Measurements from ENCODE around the gene LYPD6B. TPM values are rescaled to one million over a fixed set of nuclear protein-coding genes. Genes with fewer than 3 reads are reported as not detected.

LYPD6B gene
- total RNA-seq, 1 experiment from 2014 or later: not detected

GRCh38 chr2:149119368-149119767, 80.9 kb downstream of the LYPD6B start:
- no peaks in the 10 kb centered on the region for H3K27me3 ChIP-seq (replicated peaks; ENCODE audit: insufficient read depth, low read depth, low read length, poor library complexity)
- POLR2A ChIA-PET (ENCODE audit: low non-redundant PET): no interaction called here
- CTCF ChIA-PET: no interaction called here

GRCh38 chr2:149122516-149122915, 84.0 kb downstream of the LYPD6B start:
- Histone ChIP-seq H3K4me1 (ENCODE audit: insufficient read depth, low read length, poor library complexity, severe bottlenecking) (no peaks in the 10 kb centered on the region), H3K4me3 (ENCODE audit: low read depth, low read length, poor library complexity, severe bottlenecking) (no peak overlapping the region), H3K36me3 (ENCODE audit: insufficient read depth, low read length, poor library complexity, severe bottlenecking) (no peaks in the 10 kb centered on the region), H3K27ac (ENCODE audit: low read depth, low read length, poor library complexity, severe bottlenecking) (no peak overlapping the region), H3K27me3 (replicated peaks; ENCODE audit: insufficient read depth, low read depth, low read length, poor library complexity) (no peaks in the 10 kb centered on the region), H3K9me3 (ENCODE audit: low read depth, low read length, poor library complexity, severe bottlenecking) (no peaks in the 10 kb centered on the region)
- TF ChIP-seq EZH2 (IDR thresholded peaks at IDR 0.05; ENCODE audit: borderline replicate concordance, low read depth, low read length, poor library complexity, severe bottlenecking) (no peak), CTCF (conservative IDR thresholded peaks at IDR 0.05; ENCODE audit: low read depth, low read length) (no peak)
- intact Hi-C loops (cut with micrococcal nuclease; ENCODE audit: unreplicated experiment): no loop called here
- no peak for DNase-seq (ENCODE audit: low spot score)
- POLR2A ChIA-PET (ENCODE audit: low non-redundant PET): no interaction called here
- BruUV-seq (replicated peaks): no TSS peak
- CTCF ChIA-PET: no interaction called here

More at GRCh38 chr2:149119368-149119767, 80.9 kb downstream of the LYPD6B start:
- Histone ChIP-seq H3K9me3 (ENCODE audit: low read depth, low read length, poor library complexity, severe bottlenecking) (no peaks in the 10 kb centered on the region), H3K4me3 (ENCODE audit: low read depth, low read length, poor library complexity, severe bottlenecking) (no peak overlapping the region), H3K36me3 (ENCODE audit: insufficient read depth, low read length, poor library complexity, severe bottlenecking) (no peaks in the 10 kb centered on the region), H3K4me1 (ENCODE audit: insufficient read depth, low read length, poor library complexity, severe bottlenecking) (no peaks in the 10 kb centered on the region), H3K27ac (ENCODE audit: low read depth, low read length, poor library complexity, severe bottlenecking) (no peak overlapping the region)
- no peak for TF ChIP-seq CTCF (conservative IDR thresholded peaks at IDR 0.05; ENCODE audit: low read depth, low read length)
- no peak for TF ChIP-seq EZH2 (IDR thresholded peaks at IDR 0.05; ENCODE audit: borderline replicate concordance, low read depth, low read length, poor library complexity, severe bottlenecking)
- no TSS peak for BruUV-seq (replicated peaks)
- DNase-seq (ENCODE audit: low spot score): no peak
- intact Hi-C loops (cut with micrococcal nuclease; ENCODE audit: unreplicated experiment): no loop called here

GRCh38 chr2:149125031-149125725, 86.7 kb downstream of the LYPD6B start:
- intact Hi-C loops (cut with micrococcal nuclease; ENCODE audit: unreplicated experiment): no loop called here

More at GRCh38 chr2:149125031-149125725, 86.7 kb downstream of the LYPD6B start:
- Histone ChIP-seq H3K4me3 (ENCODE audit: low read depth, low read length, poor library complexity, severe bottlenecking) (no peak overlapping the region), H3K27ac (ENCODE audit: low read depth, low read length, poor library complexity, severe bottlenecking) (no peak overlapping the region), H3K4me1 (ENCODE audit: insufficient read depth, low read length, poor library complexity, severe bottlenecking) (no peaks in the 10 kb centered on the region), H3K9me3 (ENCODE audit: low read depth, low read length, poor library complexity, severe bottlenecking) (no peaks in the 10 kb centered on the region), H3K36me3 (ENCODE audit: insufficient read depth, low read length, poor library complexity, severe bottlenecking) (no peaks in the 10 kb centered on the region), H3K27me3 (replicated peaks; ENCODE audit: insufficient read depth, low read depth, low read length, poor library complexity) (no peaks in the 10 kb centered on the region)
- CTCF ChIA-PET: no interaction called here
- DNase-seq (ENCODE audit: low spot score): no peak
- POLR2A ChIA-PET (ENCODE audit: low non-redundant PET): no interaction called here
- no peak for TF ChIP-seq EZH2 (IDR thresholded peaks at IDR 0.05; ENCODE audit: borderline replicate concordance, low read depth, low read length, poor library complexity, severe bottlenecking)
- TF ChIP-seq CTCF (conservative IDR thresholded peaks at IDR 0.05; ENCODE audit: low read depth, low read length): no peak
- BruUV-seq (replicated peaks): no TSS peak

All from A673 (cell line).